Trophoblast cell (in vitro differentiated cells and primary cell): ENCODE measurements around the gene FBXL17.

Experiments
- DNase-seq, 2 donors: peaks; one replicate each; pipeline ENCODE4 v3.0.0-alpha.2; 2016
- H2AFZ ChIP-seq: 2 replicates; pipeline ENCODE4 v1.6.1; 2013; ENCODE audit warnings: low read length, moderate library complexity, mild to moderate bottlenecking; ENCODE audit not compliant: insufficient read depth, poor library complexity
- H2AK5ac ChIP-seq: 2 replicates; pipeline ENCODE4 v1.6.1; 2013; ENCODE audit warnings: mild to moderate bottlenecking, low read length
- H2BK120ac ChIP-seq: 2 replicates; pipeline ENCODE4 v1.6.1; 2013; ENCODE audit warnings: low read length, mild to moderate bottlenecking, moderate library complexity; ENCODE audit not compliant: insufficient read depth, poor library complexity
- H2BK12ac ChIP-seq: 2 replicates; pipeline ENCODE4 v1.6.1; 2013; ENCODE audit warnings: mild to moderate bottlenecking, low read length, moderate library complexity
- H2BK5ac ChIP-seq: 2 replicates; pipeline ENCODE4 v1.6.1; 2013; ENCODE audit warnings: low read length, low read depth, moderate library complexity, mild to moderate bottlenecking; ENCODE audit not compliant: poor library complexity
- H3K14ac ChIP-seq: 2 replicates; pipeline ENCODE4 v1.6.1; 2013; ENCODE audit warnings: mild to moderate bottlenecking, low read length
- H3K18ac ChIP-seq: 2 replicates; pipeline ENCODE4 v1.6.1; 2013; ENCODE audit warnings: mild to moderate bottlenecking, low read length
- H3K23ac ChIP-seq: 2 replicates; pipeline ENCODE4 v1.6.1; 2013; ENCODE audit warnings: low read length
- H3K27ac ChIP-seq: 2 replicates; pipeline ENCODE4 v1.5.1; 2013; ENCODE audit warnings: low read depth, mild to moderate bottlenecking, inconsistent platforms, low read length, moderate library complexity
- H3K27me3 ChIP-seq: 2 replicates; pipeline ENCODE4 v1.6.1; 2013; ENCODE audit warnings: inconsistent platforms, mild to moderate bottlenecking, low read length, moderate library complexity; ENCODE audit not compliant: insufficient read depth
- H3K36me3 ChIP-seq, 2 experiments: 1 replicate in 1 of 2; 2 replicates in 1 of 2; pipeline ENCODE4 v1.6.1; 2013; ENCODE audit warnings: low read length in 2 of 2, mild to moderate bottlenecking in 2 of 2, moderate library complexity in 1 of 2; ENCODE audit not compliant: insufficient read depth in 2 of 2, control insufficient read depth in 1 of 2
- H3K4ac ChIP-seq: 2 replicates; pipeline ENCODE4 v1.6.1; 2013; ENCODE audit warnings: low read depth, mild to moderate bottlenecking, low read length, moderate library complexity
- H3K4me1 ChIP-seq, 2 experiments: 1 replicate in 1 of 2; 2 replicates in 1 of 2; pipeline ENCODE4 v1.6.1; 2013; ENCODE audit warnings: low read length in 2 of 2, mild to moderate bottlenecking in 2 of 2, moderate library complexity in 1 of 2; ENCODE audit not compliant: insufficient read depth in 2 of 2, control insufficient read depth in 1 of 2
- H3K4me2 ChIP-seq: 2 replicates; pipeline ENCODE4 v1.6.1; 2013; ENCODE audit warnings: inconsistent platforms, mild to moderate bottlenecking, low read length, moderate library complexity
- H3K4me3 ChIP-seq: 2 replicates; pipeline ENCODE4 v1.5.1; 2013; ENCODE audit warnings: mild to moderate bottlenecking, low read depth, low read length, inconsistent platforms
- H3K79me1 ChIP-seq: one replicate; pipeline ENCODE4 v1.6.1; 2013; ENCODE audit warnings: low read length
- H3K79me2 ChIP-seq: 2 replicates; pipeline ENCODE4 v1.6.1; 2013; ENCODE audit warnings: low read length, mild to moderate bottlenecking; ENCODE audit not compliant: control insufficient read depth, insufficient read depth, poor library complexity
- H3K9ac ChIP-seq: 2 replicates; pipeline ENCODE4 v1.6.1; 2013; ENCODE audit warnings: mild to moderate bottlenecking, low read length
- H3K9me3 ChIP-seq: 2 replicates; pipeline ENCODE4 v1.6.1; 2013; ENCODE audit warnings: low read depth, mild to moderate bottlenecking, control low read depth, inconsistent platforms, low read length; ENCODE audit not compliant: insufficient read depth
- H4K12ac ChIP-seq: 2 replicates; pipeline ENCODE4 v1.6.1; 2013; ENCODE audit warnings: low read depth, mild to moderate bottlenecking, low read length, moderate library complexity
- H4K8ac ChIP-seq: 2 replicates; pipeline ENCODE4 v1.6.1; 2013; ENCODE audit warnings: low read depth, mild to moderate bottlenecking, low read length, moderate library complexity
- H4K91ac ChIP-seq: one replicate; pipeline ENCODE4 v1.6.1; 2013; ENCODE audit warnings: low read depth, mild to moderate bottlenecking, low read length, moderate library complexity
- WGBS: extraction: QIAGEN DNeasy Blood & Tissue Kit; methylation state at CpG from one replicate; pipeline ENCODE4 v1.1.7; 2013; ENCODE audit warnings: missing lambda C conversion rate; ENCODE audit not compliant: insufficient read length, insufficient coverage; ENCODE audit errors: extremely low coverage; 5-methylcytosine and 5-hydroxymethylcytosine counted together

FBXL17 gene

DNA sequence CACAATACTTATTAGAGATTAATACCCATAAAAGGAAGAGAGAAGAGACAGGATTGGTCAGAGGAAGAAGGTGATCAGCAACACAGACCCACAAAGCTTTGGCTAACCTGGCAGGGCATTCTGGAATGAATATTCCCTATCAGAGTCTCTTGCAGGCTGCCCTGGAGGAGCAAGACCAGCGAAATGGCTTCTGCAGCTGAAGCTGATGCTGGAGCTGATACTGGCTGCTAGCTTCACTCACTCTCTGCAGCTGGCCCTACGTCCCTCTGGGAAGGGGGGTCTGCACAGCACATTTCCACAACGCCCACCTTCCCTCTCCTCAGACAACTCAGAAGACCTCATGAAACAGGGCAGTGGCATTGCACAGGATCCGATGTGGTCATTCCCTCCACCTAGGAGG, 541.3 kb downstream of the FBXL17 start:
- H3K27me3 ChIP-seq = no peaks in the 10 kb centered on the region
- no peaks in the 10 kb centered on the region for H3K9me3 ChIP-seq
- no peak overlapping the region for H3K23ac ChIP-seq
- no peak overlapping the region for H2BK120ac ChIP-seq
- H3K4ac ChIP-seq = no peak overlapping the region
- no peak overlapping the region for H4K91ac ChIP-seq
- WGBS = no CpG with 5 or more reads among the region's 4 CpGs
- H4K8ac ChIP-seq = no peak overlapping the region
- no peak overlapping the region for H2AFZ ChIP-seq
- H3K79me1 ChIP-seq = no peaks in the 10 kb centered on the region
- no peak overlapping the region for H3K14ac ChIP-seq
- H3K79me2 ChIP-seq = no peaks in the 10 kb centered on the region
- no peak overlapping the region for H3K27ac ChIP-seq
- H4K12ac ChIP-seq = no peak overlapping the region
- no peak for DNase-seq
- no peak overlapping the region for H3K4me3 ChIP-seq
- H2AK5ac ChIP-seq = no peak overlapping the region
- H3K18ac ChIP-seq = no peak overlapping the region
- no peak overlapping the region for H2BK12ac ChIP-seq
- H3K9ac ChIP-seq = no peak overlapping the region
- H3K36me3 ChIP-seq = no peaks in the 10 kb centered on the region
- H2BK5ac ChIP-seq = no peak overlapping the region
- H3K4me1 ChIP-seq = no peaks in the 10 kb centered on the region
- H3K4me2 ChIP-seq = no peak overlapping the region

DNA sequence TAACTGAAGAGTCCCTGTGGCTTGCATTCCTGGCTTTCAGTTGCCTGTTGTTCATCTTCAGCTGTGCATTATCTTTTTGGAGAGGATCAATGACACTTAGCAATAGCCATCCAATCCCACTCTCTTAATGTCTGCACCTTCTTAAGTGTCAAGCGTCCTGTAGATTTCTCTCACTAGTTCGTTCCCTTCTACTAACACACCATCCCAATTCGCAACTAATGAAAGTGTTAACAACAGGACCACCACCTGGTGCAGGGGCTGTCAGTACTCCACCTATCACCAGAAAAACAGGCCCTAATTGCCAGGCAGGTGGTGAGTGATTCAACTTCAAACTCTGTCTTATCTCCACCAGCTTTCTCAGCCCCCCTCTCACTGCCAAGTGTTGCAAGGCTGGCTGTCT, 541.7 kb downstream of the FBXL17 start:
- no CpG with 5 or more reads among the region's 3 CpGs for WGBS
- H2BK12ac ChIP-seq = no peak overlapping the region

GRCh38 chr5:107835096-107835495, 546.8 kb downstream of the FBXL17 start:
- no peak overlapping the region for H3K9ac ChIP-seq
- no peaks in the 10 kb centered on the region for H3K9me3 ChIP-seq
- H3K14ac ChIP-seq = no peak overlapping the region
- no peak overlapping the region for H3K27ac ChIP-seq
- no peak overlapping the region for H2AK5ac ChIP-seq
- H2BK12ac ChIP-seq = no peak overlapping the region
- H3K79me1 ChIP-seq = no peaks in the 10 kb centered on the region
- H3K18ac ChIP-seq = no peak overlapping the region
- DNase-seq = no peak
- no peaks in the 10 kb centered on the region for H3K36me3 ChIP-seq
- no peaks in the 10 kb centered on the region for H3K27me3 ChIP-seq
- no peak overlapping the region for H4K12ac ChIP-seq
- H4K91ac ChIP-seq = no peak overlapping the region
- no CpG with 5 or more reads among the region's 8 CpGs for WGBS
- H3K23ac ChIP-seq = no peak overlapping the region
- H2BK120ac ChIP-seq = no peak overlapping the region
- no peaks in the 10 kb centered on the region for H3K79me2 ChIP-seq
- no peak overlapping the region for H3K4me2 ChIP-seq
- no peak overlapping the region for H2AFZ ChIP-seq
- no peak overlapping the region for H4K8ac ChIP-seq
- no peak overlapping the region for H2BK5ac ChIP-seq
- no peak overlapping the region for H3K4me3 ChIP-seq
- no peak overlapping the region for H3K4ac ChIP-seq
- no peaks in the 10 kb centered on the region for H3K4me1 ChIP-seq

More for the DNA sequence above, 541.7 kb downstream of the FBXL17 start:
- no peak overlapping the region for H3K27ac ChIP-seq
- no peaks in the 10 kb centered on the region for H3K4me1 ChIP-seq
- no peak overlapping the region for H3K9ac ChIP-seq
- H2BK120ac ChIP-seq = no peak overlapping the region
- H3K79me1 ChIP-seq = no peaks in the 10 kb centered on the region
- no peak overlapping the region for H3K4ac ChIP-seq
- H3K4me2 ChIP-seq = no peak overlapping the region
- no peak overlapping the region for H3K14ac ChIP-seq
- DNase-seq = no peak
- H2AK5ac ChIP-seq = no peak overlapping the region
- H3K4me3 ChIP-seq = no peak overlapping the region
- H3K27me3 ChIP-seq = no peaks in the 10 kb centered on the region
- H3K36me3 ChIP-seq = no peaks in the 10 kb centered on the region
- H4K8ac ChIP-seq = no peak overlapping the region
- H4K91ac ChIP-seq = no peak overlapping the region
- H2BK5ac ChIP-seq = no peak overlapping the region
- no peaks in the 10 kb centered on the region for H3K79me2 ChIP-seq
- no peak overlapping the region for H3K23ac ChIP-seq
- no peaks in the 10 kb centered on the region for H3K9me3 ChIP-seq
- no peak overlapping the region for H4K12ac ChIP-seq
- H3K18ac ChIP-seq = no peak overlapping the region
- H2AFZ ChIP-seq = no peak overlapping the region

GRCh38 chr5:107832746-107833145, 549.2 kb downstream of the FBXL17 start:
- no peaks in the 10 kb centered on the region for H3K79me2 ChIP-seq
- H3K36me3 ChIP-seq = no peaks in the 10 kb centered on the region
- H3K4me2 ChIP-seq = no peak overlapping the region
- H3K14ac ChIP-seq = no peak overlapping the region
- no CpG with 5 or more reads among the region's 3 CpGs for WGBS
- no peaks in the 10 kb centered on the region for H3K4me1 ChIP-seq
- H3K4me3 ChIP-seq = no peak overlapping the region
- no peak overlapping the region for H2AFZ ChIP-seq
- H4K12ac ChIP-seq = no peak overlapping the region
- no peak overlapping the region for H3K4ac ChIP-seq
- DNase-seq = no peak
- H2BK120ac ChIP-seq = no peak overlapping the region
- H3K23ac ChIP-seq = no peak overlapping the region
- H3K27ac ChIP-seq = no peak overlapping the region
- no peak overlapping the region for H3K9ac ChIP-seq
- H3K79me1 ChIP-seq = no peaks in the 10 kb centered on the region
- H2BK5ac ChIP-seq = no peak overlapping the region
- H2BK12ac ChIP-seq = no peak overlapping the region
- H3K27me3 ChIP-seq = no peaks in the 10 kb centered on the region
- no peaks in the 10 kb centered on the region for H3K9me3 ChIP-seq
- H3K18ac ChIP-seq = no peak overlapping the region
- no peak overlapping the region for H4K91ac ChIP-seq
- H2AK5ac ChIP-seq = no peak overlapping the region
- no peak overlapping the region for H4K8ac ChIP-seq
